Astrocyte (in vitro differentiated cells and primary cell): ENCODE measurements around the gene CNPY2. TPM values are rescaled to one million over a fixed set of nuclear protein-coding genes. Genes with fewer than 3 reads are reported as not detected.
"Not testable (repeated sequence)": the region's sequence is repeated elsewhere in the genome, so short reads cannot be mapped to it uniquely, and the experiment has no call there.

ENCODE experiments used
- DNase-seq: peaks from one replicate; pipeline ENCODE4 v3.0.0-alpha.2; 2010; ENCODE audit warnings: low read depth
- FAIRE-seq: peaks from 2 replicates; lab custom pipeline; 2011; peaks lifted over from hg19 to GRCh38; lab: Jason Lieb, UNC
- H2AFZ ChIP-seq: 2 replicates; pipeline ENCODE4 v1.6.0; 2012; ENCODE audit warnings: low read depth, low read length, inconsistent platforms
- H3K27ac ChIP-seq: 2 replicates; pipeline ENCODE4 v1.5.1; 2011; ENCODE audit warnings: low read depth, low read length, inconsistent platforms
- H3K27me3 ChIP-seq: 2 replicates; pipeline ENCODE4 v1.6.0; 2011; ENCODE audit warnings: low read length, inconsistent platforms; ENCODE audit not compliant: insufficient read depth
- H3K36me3 ChIP-seq: 2 replicates; pipeline ENCODE4 v1.5.1; 2011; ENCODE audit warnings: low read length, inconsistent platforms; ENCODE audit not compliant: insufficient read depth
- H3K4me1 ChIP-seq: 2 replicates; pipeline ENCODE4 v1.5.1; 2011; ENCODE audit warnings: low read length, inconsistent platforms; ENCODE audit not compliant: insufficient read depth
- H3K4me2 ChIP-seq: 2 replicates; pipeline ENCODE4 v1.6.0; 2012; ENCODE audit warnings: low read length, inconsistent platforms
- H3K4me3 ChIP-seq: 2 replicates; pipeline ENCODE4 v1.5.1; 2011; ENCODE audit warnings: low read depth, mild to moderate bottlenecking, low read length, inconsistent platforms; ENCODE audit not compliant: insufficient read depth
- H3K79me2 ChIP-seq: 2 replicates; pipeline ENCODE4 v1.6.0; 2012; ENCODE audit warnings: mild to moderate bottlenecking, low read length, inconsistent platforms; ENCODE audit not compliant: insufficient read depth
- H3K9ac ChIP-seq: 2 replicates; pipeline ENCODE4 v1.6.0; 2012; ENCODE audit warnings: mild to moderate bottlenecking, low read length, inconsistent platforms
- H3K9me3 ChIP-seq: 2 replicates; pipeline ENCODE4 v1.5.1; 2012; ENCODE audit warnings: low read depth, mild to moderate bottlenecking, low read length, inconsistent platforms; ENCODE audit not compliant: insufficient read depth
- H4K20me1 ChIP-seq: 2 replicates; pipeline ENCODE4 v1.6.0; 2012; ENCODE audit warnings: low read length, inconsistent platforms; ENCODE audit not compliant: insufficient read depth
- H3K27ac Mint-ChIP-seq: one replicate; pipeline ENCODE4 v1.8.0; 2021; ENCODE audit warnings: mild to moderate bottlenecking, mixed read lengths; ENCODE audit not compliant: unreplicated experiment
- H3K27me3 Mint-ChIP-seq: one replicate; pipeline ENCODE4 v1.8.0; 2021; ENCODE audit warnings: low read depth, mixed read lengths; ENCODE audit not compliant: unreplicated experiment
- H3K36me3 Mint-ChIP-seq: one replicate; pipeline ENCODE4 v1.8.0; 2021; ENCODE audit warnings: low read depth, mixed read lengths; ENCODE audit not compliant: unreplicated experiment
- H3K4me1 Mint-ChIP-seq: one replicate; pipeline ENCODE4 v1.8.0; 2021; ENCODE audit warnings: low read depth, mixed read lengths; ENCODE audit not compliant: unreplicated experiment
- H3K4me3 Mint-ChIP-seq: one replicate; pipeline ENCODE4 v1.8.0; 2021; ENCODE audit warnings: mild to moderate bottlenecking, moderate library complexity, mixed read lengths; ENCODE audit not compliant: unreplicated experiment
- H3K9me3 Mint-ChIP-seq: one replicate; pipeline ENCODE4 v1.8.0; 2021; ENCODE audit warnings: mild to moderate bottlenecking, mixed read lengths; ENCODE audit not compliant: unreplicated experiment
- CTCF ChIP-seq: IDR thresholded peaks from 2 replicates; pipeline ENCODE4 v1.5.1; 2011; ENCODE audit warnings: low read depth, mild to moderate bottlenecking, inconsistent platforms, low read length, moderate library complexity; ENCODE audit not compliant: insufficient read depth
- EZH2 ChIP-seq: IDR thresholded peaks from 2 replicates; pipeline ENCODE4 v1.6.1; 2012; ENCODE audit warnings: mild to moderate bottlenecking, low read length, inconsistent platforms; ENCODE audit not compliant: insufficient read depth
- total RNA-seq: library from RNA; stranded (reverse); gene quantifications from 2 replicates; pipeline ENCODE4 v1.2.1, GENCODE V29; 2021

CNPY2 gene
- total RNA-seq, 1 donor from 2014 or later: 187 TPM

- DNase-seq (no peak), FAIRE-seq (no peak)
- H3K4me1 Mint-ChIP-seq: no peaks in the 10 kb centered on the region
- Histone ChIP-seq H3K9me3 (no peaks in the 10 kb centered on the region), H3K79me2 (no peaks in the 10 kb centered on the region), H3K27ac (no peak overlapping the region), H3K27me3 (no peaks in the 10 kb centered on the region), H3K9ac (no peak overlapping the region), H2AFZ (no peak overlapping the region), H3K36me3 (peaks cover 45% of the 10 kb centered on the region), H4K20me1 (peaks cover 4% of the 10 kb centered on the region), H3K4me3 (no peak overlapping the region), H3K4me2 (no peak overlapping the region), H3K4me1 (no peaks in the 10 kb centered on the region)
- peaks cover 13% of the 10 kb centered on the region for H3K36me3 Mint-ChIP-seq
- no peak for TF ChIP-seq EZH2
- no peak overlapping the region for H3K27ac Mint-ChIP-seq
- no peaks in the 10 kb centered on the region for H3K9me3 Mint-ChIP-seq
- no peaks in the 10 kb centered on the region for H3K27me3 Mint-ChIP-seq
- H3K4me3 Mint-ChIP-seq: no peak overlapping the region
Measured at GRCh38 chr12:56274299-56274698, 41.5 kb downstream of the CNPY2 start.

- not testable (repeated sequence) for H3K9me3 Mint-ChIP-seq, H3K4me3 Mint-ChIP-seq
- peaks cover 10% of the 10 kb centered on the region for H3K36me3 Mint-ChIP-seq
Measured at GRCh38 chr12:56272468-56272867, 43.3 kb downstream of the CNPY2 start.

GRCh38 chr12:56271031-56271430, 44.8 kb downstream of the CNPY2 start:
- no peak overlapping the region for H3K9ac ChIP-seq
- H3K27me3 ChIP-seq: no peaks in the 10 kb centered on the region
- H3K4me3 ChIP-seq: no peak overlapping the region
- no peaks in the 10 kb centered on the region for H3K9me3 ChIP-seq
- peaks cover 5% of the 10 kb centered on the region for H3K4me1 ChIP-seq
- no peak overlapping the region for H3K27ac Mint-ChIP-seq
- H3K36me3 Mint-ChIP-seq: peaks cover 10% of the 10 kb centered on the region
- no peak overlapping the region for H2AFZ ChIP-seq
- TF ChIP-seq EZH2: no peak
- TF ChIP-seq CTCF: peak; percentile 44
- H3K79me2 ChIP-seq: no peaks in the 10 kb centered on the region
- H4K20me1 ChIP-seq: peaks cover 4% of the 10 kb centered on the region
- H3K4me1 Mint-ChIP-seq: peaks cover 7% of the 10 kb centered on the region
- DNase-seq (no peak), FAIRE-seq (no peak)
- H3K36me3 ChIP-seq: peaks cover 38% of the 10 kb centered on the region
- H3K27ac ChIP-seq: no peak overlapping the region
- H3K4me2 ChIP-seq: no peak overlapping the region
- no peak overlapping the region for H3K4me3 Mint-ChIP-seq
- H3K27me3 Mint-ChIP-seq: no peaks in the 10 kb centered on the region
- H3K9me3 Mint-ChIP-seq: no peaks in the 10 kb centered on the region

More at GRCh38 chr12:56272468-56272867, 43.3 kb downstream of the CNPY2 start:
- H4K20me1 ChIP-seq, H2AFZ ChIP-seq, H3K9ac ChIP-seq, H3K4me2 ChIP-seq, H3K27ac ChIP-seq, H3K4me3 ChIP-seq, DNase-seq, H3K4me1 Mint-ChIP-seq, H3K4me1 ChIP-seq, H3K27me3 ChIP-seq, H3K27me3 Mint-ChIP-seq, H3K79me2 ChIP-seq, H3K27ac Mint-ChIP-seq, H3K9me3 ChIP-seq, FAIRE-seq: not testable (repeated sequence)
- H3K36me3 ChIP-seq: peaks cover 45% of the 10 kb centered on the region
